Fibroblast of skin of scalp (primary cell): ENCODE results near the gene NFIX.

ENCODE experiments used
- DNase-seq: peaks from one replicate; pipeline ENCODE4 v3.0.0-alpha.2; 2013

The NFIX gene

DNA sequence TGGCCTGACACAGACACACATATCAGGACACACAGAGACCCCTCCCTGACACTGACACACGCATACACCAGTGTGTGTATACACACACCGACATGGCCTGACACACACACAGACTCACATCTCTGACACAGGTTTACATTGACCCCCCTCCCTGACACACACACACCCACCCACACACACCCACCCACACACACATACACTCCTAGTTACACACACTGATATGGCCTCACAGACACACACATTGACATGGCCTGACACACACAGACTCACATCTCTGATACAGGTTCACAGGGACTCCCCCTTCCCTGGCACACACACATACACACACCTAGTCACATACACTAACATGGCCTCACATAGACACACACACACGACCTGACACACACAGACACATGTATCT lies 4.4 kb upstream of the NFIX start:
- no peak for DNase-seq

DNA sequence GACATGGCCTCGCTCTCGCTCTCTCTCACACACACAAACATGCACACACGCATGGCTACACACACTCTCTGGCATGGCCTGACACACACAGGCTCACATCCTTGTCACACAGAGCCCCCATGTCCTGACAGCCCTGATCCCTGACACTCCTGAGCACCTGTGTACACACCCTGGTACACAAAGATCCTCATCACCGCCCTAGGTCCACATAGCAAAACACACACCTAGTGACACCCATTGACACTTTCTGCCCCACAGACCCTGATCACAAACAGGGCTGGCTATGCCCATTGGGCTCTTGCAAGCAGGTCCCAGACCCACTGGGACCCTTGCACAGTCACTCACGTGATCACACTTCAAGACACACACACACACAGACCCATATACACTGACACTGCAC lies 4.0 kb upstream of the NFIX start:
- DNase-seq, result no peak

DNA sequence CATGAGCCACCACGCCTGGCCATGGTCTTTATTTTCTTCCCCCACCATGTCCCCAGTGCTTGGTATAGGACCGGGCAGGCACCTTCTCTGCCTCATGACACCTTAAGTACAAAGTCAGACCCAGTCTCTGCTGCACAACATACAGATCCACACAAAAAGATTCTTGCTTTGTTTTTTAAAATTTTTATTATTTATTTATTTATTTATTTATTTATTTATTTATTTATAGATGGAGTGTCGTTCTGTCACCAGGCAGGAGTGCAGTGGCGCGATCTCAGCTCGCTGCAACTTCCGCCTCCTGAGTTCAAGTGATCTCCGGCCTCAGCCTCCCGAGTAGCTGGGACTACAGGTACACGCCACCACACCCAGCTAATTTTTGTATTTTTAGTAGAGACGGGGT lies 2.5 kb upstream of the NFIX start:
- DNase-seq, result no peak

DNA sequence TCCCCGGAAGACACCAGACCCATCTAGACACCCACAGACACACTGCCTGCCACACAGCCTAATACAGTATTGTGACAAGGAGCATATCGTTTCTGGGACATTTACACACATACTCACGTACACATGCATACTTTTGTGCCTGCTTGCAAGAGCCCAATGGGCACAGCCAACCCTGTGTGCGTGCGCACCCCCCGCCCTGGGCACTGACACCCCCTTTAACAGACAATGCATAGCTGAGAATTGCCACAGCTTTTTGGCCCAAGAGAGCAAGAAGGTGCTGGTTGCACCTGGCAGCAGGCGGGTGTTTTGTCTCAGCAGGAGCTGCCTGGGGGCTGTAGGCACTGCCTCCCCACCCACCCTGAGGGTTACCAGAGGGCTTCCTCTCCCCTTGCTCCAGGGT lies 1.7 kb upstream of the NFIX start:
- DNase-seq, result no peak

DNA sequence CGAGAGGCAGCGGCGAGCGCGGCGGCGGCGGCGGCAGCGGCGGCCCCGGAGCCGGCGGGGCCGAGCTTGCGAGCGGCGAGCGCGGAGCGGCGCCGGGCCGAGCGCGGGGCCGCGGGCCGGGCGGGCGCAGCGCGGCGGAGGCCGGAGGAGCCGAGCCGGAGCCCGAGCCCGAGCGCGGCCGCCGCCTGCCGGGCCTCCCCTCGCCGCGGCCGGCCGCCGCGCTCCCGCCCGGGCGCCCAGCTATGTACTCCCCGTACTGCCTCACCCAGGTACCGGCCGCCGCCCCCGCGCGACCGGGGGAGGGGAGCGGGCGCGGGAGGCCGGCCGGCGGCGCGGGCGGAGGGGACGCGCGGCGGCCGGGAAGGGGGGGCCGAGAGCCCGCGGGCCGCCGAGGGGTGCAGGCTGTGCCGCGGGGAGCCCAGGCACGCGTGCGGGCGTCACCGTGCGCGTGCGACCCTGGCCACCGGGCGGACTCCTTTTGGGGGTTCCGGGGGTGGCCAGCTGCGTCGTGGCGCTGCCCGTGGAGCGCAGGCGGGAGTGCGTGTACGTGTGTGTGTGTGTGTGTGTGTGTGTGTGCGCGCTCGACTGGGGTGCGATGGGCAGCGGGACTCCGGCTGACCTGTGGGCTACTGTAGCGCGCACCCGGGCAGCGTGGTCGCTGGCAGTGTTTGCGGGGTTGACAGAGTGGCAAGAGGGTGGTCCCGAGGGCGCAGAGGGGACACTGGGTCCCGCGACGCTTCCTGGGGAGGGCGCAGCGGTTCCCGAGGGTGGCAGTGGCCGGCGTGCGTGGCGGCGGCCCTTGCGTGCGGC lies 526 bp downstream of the NFIX start:
- DNase-seq, result peak; percentile 45

DNA sequence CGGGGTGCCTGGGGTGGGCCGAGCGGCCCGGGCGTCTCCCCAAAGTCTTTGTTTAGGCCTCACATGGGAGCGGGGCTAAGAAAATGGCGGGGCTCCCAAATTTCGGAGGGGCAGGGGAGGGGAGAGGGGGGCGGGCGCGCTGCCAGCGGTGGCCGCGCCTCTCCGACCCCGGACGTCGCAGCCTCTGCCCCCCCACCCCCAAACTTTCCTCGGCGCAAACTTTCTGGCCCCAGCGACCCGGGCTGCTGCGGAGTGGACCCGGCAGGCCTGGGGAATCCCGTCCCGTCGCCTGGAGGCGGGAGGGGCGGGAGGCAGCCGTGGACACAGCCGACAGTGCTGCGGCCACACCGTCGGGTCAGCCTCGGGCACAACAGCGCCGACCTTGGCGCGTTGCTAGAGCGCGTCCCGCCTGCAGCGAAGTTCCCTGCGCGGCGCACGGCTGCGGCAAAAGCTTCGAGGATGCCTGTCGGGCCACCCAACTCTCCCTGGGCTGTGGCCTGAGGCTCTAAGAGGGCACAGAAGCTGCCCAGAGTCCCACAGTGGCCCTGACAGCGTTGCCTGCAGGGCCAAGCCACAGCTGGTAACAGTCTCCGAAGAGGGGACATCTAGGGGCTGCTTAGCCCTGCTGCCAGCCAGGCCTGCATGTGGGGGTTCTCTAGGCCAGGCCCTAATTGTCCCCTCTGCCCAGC lies 1.3 kb downstream of the NFIX start:
- DNase-seq, result peak; percentile 26

DNA sequence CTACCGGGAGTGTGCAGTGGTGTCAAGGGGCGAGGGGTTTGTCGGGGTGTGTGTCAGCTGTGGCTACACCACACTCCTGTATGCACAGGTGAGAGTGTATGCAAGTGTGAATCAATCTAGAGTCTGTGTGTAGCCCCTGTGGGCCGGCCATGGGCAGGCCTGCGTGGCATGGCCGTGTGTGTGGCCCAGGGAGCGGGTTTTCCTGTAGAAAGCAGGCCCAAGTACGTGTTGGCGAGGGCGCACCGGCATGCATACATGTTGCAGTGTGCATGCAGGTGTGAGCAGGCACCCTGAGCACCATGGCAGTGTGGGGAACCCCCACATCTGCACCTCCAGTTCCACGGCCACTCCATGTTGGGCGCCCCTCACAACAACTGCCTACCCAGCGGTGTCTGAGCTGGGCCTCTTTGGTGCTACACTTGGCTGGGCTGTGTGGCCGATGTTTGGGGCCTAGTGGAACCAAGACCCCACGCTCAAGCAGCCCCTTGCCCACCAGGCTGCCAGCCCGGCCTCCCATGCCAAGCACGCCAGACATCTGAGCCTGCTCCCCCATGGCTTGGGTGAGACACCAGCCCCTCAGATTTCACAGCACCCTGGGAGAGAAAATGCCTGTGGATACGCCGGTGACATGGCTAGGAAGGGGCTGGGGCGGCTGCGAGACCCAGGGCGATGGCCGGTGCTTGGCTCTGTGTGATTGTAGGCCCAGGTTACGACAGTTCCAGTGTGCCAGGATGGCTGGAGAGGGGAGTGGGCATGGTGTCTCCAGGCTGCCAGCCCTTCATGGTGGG lies 2.1 kb downstream of the NFIX start:
- no peak for DNase-seq

DNA sequence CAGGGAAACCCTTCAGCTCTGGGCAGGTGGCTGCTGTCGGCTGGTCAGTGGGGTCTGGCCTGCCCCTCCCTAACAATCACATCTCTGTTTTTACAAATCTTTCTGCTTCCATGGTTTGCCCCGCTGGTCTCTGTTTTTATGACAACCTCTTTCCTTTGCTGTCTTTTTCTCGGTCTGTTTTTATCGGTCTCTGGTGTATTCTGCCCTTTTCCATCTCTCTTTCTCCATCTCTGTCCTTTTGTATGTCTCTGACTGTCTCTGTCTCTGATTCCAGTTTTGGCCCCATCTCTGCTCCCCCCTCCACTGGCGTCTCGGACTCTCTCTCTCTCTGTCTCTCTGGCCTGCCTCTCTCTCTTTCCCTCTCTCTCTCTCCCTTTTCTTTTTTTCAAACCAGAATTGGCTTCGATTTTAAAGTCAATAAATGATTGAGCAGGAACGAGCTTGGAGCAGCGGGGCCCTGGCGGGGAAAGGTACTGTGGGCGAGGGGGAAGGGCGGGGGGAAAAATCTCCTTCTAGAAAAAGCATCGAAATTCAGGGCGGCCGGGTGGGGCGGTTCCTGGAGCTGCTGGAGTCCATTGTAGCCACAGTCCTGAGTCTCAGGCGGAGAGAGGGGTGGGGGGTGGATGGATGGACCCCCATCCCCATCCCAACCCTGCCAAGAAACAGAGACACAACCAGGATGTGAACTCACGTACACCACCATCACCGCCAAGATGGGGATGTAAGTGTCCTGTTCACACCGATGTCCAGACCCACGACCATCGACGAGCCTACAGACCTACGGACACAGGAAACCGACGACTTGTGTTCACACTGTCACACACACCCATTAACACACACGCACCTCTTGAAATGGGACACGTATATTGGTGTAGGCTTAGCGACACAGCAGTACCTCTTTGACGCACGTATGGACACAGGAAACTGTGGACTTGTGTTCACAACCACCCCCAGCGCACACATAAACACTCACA lies 3.0 kb downstream of the NFIX start:
- no peak for DNase-seq

DNA sequence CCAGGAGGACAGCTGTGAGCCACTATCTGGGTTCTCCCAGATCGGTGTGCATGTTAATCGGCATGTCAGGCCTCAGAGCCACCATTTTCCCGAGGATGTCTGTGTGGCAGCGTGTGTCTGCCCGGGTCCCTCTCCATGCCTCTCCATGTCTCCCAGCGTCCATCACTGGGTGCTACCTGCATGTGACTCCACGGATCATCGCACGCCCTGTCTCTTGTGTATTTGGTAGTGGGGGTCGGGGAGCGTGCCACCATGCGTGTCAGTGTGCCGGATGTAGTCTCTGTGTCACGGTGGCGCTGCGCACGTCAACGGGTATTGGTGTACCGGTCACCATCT lies 5.9 kb downstream of the NFIX start:
- no peak for DNase-seq

DNA sequence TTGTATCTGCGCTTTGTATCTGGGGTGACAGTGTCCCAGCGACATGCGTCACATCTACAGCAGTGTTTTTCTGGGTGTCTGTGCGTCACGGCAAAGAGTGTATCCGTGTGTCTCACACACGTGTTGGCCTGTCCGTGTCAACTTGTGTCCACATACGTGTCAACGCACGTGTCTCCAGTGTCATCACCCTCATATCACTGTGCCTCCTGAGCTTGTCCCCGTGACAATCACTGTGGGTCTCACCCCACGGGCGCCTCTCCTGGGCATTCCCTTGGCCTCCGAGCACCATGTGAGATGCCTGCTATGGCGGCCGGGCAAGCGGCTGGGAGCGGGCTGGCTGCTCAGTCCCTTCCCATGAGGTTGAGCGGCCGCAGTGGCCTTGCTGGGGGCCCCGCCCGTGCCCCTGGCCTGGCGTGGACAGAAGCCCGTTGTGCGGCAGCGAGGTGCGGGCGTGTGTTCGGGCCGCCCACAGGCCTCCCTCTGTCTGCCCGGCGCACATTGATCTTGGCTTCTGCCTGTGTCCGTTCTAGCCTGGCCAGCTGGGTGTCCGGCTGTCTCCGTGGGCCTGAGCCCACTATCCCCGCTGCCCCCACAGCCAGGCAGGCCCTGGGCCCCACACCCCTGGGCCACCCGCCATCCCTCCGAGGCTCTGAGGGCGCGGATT lies 6.4 kb downstream of the NFIX start:
- DNase-seq, result no peak

DNA sequence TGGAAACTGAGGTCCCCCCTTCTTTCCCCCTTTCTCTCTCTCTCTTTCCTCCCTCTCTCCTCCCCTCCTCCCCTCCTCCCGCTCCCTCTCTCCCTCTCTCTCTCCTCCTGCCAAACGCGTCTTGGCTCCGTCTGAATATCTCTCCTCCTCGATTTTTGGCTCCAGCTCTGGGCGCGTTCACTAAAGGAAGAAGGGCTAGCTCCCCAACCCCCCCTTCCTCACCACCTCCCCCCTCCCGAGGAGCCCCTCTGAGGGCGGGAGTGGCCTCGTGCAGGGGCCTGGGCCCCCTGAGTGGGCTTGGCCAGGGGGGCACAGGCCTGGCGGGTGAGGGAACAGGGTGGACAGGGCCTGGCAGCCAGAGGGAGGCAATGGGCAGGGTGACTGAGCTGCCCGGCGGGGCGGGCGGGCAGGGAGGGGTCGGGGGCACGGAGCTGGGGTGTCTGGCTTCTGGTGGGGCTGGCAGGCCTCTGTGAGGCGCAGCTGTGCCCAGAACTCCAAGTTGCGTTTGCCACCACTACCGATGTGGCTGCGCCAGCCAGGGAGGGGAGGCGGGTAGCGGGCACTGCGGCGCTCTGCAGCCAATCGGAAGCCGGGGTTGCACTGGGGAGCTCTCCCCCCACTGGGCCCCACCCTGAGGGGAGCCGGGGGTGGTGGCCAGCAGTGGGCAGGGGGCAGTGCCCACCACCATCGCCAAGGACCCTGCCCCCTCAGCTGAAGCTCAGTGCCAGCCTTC lies 7.1 kb downstream of the NFIX start:
- no peak for DNase-seq

DNA sequence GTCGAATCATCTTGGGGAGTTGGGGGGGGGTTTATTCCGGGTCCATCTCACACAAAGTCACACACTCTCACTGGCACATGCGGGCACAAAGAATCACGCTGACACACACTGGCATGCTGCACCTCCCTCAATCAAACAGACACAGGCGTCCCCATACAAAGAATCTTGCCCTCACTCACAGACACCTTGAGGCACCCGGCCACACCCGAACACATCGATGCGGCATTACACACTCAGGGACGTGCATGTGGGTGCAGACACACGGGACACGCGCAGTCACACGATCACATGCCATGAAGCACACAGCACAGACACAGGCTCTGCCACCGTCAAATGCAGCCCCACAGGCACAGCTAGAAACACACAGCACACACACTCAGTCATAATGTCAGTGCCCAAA lies 7.8 kb downstream of the NFIX start:
- no peak for DNase-seq

DNA sequence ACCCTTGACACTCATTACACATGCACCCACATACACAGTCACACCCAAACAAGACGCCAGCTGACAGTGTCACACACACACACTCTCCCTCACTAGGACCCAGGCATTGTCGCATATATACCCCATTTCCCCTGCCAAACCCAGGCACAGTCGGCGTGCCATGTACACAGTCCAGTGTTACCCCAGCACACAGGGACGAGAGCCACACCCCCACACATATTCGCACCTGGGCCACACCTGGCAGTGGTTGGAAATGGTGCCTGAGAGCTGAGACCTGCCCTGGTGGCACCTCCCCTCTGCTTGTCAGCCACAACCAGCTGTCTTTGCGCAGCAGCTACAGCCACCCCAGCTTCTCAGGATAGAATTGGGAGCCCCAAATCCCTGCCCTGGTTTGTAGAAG lies 9.0 kb downstream of the NFIX start:
- no peak for DNase-seq

DNA sequence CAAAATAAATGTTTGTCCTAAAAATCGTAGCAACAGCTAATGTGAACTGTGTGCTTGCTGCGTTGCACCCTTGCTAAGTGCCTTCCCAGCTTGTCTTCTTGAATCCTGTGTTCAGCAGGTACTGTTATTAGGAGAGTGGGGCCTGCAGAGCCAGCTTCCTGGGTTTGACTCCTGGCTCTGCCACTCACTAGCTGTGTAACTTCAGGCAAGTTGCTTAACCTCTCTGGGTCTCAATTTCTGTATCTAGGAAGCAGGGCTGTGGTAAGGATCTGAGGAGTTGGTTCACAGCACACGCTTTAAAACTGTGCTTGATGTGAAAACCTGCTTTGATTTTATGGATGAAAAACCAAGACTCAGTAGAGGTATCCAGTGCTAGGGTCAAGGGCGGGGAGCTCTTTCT lies 10.0 kb downstream of the NFIX start:
- no peak for DNase-seq

DNA sequence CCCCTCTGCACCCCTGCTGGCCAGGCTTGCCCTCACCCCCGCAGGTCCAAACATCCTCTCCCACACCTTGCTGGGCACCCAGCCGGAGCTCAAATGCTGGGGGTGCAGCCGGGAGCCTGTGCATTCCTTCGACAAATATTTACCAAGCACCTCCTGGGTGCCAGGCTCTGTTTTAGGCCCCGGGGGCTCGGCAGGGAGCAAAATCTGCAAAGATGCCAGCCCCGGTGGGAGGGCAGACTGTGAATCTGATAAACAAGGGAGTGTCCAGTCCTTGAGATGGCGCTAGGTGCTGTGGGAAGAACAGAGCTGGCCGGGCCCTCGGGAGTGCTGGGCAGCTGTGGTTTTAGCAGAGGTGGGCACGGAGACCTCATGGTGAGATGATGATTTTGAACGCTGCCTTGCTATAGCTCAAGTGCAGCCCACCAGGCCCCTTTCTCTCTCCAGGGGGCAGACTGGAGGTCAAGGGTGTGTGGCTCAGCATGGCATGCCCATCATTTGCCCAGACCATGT lies 10.6 kb downstream of the NFIX start:
- no peak for DNase-seq

DNA sequence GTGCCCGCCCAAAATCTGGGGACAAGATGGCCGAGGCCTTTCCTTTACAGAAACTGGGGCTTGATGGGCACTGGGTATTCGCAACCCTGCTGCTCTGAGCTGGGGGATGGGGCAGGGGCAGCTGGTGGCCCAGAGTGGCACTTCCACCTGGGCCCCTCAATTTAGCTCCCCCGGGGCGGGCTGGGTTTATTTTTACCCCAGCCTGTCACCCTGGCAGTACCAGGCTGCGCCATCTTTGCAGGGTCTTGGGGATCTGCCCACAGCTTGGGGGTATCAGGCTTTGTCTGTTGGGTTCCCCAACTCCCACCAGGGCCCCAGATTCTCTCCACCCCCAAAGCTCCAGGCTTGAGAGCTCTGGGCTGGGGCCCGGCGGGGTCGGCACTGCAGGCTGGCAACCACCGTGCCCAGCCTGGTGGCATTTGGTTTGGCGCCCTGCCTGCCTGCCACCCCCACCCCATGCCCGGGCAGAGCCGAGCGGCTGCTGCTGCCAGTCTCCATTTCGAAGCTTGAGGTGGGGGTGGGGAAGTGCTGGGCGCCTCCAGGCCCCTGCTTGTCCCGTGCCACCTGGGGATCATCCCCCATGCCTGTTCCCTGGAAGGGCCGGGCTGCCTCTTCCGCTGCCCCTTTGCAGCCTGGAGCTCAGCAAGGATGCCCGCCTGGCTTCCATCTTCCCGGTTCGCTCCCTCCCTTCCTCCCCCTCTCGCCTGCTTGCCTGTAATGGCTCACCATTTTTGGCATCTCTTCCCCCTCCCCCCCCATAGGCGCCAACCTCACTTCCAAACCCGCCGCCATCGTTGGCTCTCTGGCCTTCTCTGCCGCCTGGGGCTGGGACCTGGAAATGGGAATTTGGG lies 11.4 kb downstream of the NFIX start:
- DNase-seq, result no peak

DNA sequence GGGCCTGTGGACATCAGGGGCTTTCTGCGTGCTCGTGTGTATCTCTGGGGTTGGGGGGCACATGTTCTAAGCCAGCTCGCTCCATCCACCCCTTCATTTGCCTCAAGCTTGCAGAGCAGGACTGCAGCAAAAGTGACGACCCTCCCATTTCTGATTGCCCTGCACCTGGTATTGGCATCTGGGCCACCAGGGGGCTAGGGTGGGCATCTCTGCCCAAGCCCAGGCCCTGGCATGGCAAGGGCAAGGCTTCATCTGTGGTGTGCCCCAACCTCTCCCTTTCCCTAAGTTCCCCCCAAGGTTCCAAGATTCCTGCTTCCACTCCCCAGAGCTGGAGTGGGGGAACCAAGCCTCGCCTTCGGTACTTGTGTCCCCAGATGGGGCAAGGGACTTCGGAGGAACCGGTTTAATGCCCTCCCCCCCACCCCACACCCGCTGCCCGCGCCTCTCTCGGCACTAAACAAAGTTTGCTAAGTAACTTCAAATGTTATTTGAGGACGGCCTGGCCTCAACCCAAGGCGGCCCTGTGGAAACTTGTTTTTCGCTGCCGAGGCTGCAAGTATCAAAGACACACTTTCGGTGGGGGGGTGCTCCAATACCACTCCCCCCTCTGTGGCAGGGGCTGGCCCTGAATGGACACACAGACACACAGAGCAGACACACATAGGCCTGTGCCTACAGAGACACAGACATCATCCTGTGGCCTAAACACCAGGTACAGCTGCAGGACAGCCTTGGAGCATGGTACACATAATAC lies 12.2 kb downstream of the NFIX start:
- no peak for DNase-seq

DNA sequence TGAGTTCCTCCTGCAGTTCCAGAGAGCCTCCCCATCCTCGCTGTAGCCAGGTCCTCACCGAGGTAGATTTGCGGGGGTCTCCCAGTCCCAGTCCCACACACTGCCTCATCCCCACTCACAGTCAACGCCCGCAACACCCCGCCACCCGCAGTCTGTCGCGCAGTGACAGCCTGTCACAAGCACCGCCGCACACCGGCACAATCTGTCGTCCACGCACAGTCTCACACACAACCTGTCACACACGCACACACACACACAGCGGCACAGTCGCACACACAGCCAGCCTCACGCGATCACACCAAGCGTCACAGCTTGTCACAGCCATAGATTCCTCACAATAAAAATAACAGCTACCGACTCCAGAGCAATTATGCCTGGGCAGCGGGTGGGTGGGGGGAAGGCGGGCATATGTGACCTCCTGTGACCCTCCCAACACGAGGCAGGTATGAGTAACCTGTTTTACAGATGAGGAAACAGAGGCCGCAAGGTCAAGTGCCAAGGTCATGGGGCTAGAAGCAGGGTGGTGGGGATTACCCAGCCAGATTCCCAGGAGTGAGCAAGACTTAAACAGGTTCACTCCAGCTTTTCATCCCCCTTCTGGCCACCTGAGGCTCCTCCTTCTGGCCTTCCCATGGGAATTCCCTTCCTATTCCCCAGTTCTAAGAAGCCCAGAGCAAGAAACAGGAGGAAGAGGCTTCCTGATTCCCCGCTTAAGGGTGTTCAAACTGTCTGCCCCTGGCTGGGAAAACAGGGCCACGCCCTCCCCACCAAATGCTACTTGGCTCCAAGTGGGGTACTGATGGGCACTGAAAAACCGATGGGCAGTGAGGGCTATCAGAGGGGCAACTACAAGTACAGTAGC lies 13.9 kb downstream of the NFIX start:
- no peak for DNase-seq
